ENCODE results near the gene LRMDA. TPM values are rescaled to one million over a fixed set of nuclear protein-coding genes. Genes with fewer than 3 reads are reported as not detected.

The LRMDA gene
- total and polyA plus RNA-seq, 2 donors (not counting 3 experiments of a cell fraction or from before 2014, with no cell fraction given), result 9.7 to 18.0 TPM

- BruUV-seq (replicated peaks), result no TSS peak
- intact Hi-C loops (cut with micrococcal nuclease), result no loop called here
- H3K79me2 ChIP-seq (ENCODE audit: control insufficient read depth, insufficient read depth, low read length), result no peaks in the 10 kb centered on the region
- no peak overlapping the region for H3K4me2 ChIP-seq (ENCODE audit: insufficient read depth, low read length)
- no peak overlapping the region for H3K27ac ChIP-seq (ENCODE audit: insufficient read depth, low read depth, low read length)
- H3K4me3 ChIP-seq (replicated peaks in 1 of 3; ENCODE audit: insufficient read depth in 1 of 3, low read depth in 1 of 3, low read length in 3 of 3), result no peak overlapping the region
- H3K9ac ChIP-seq (replicated peaks; ENCODE audit: extremely low read depth, insufficient read depth, low read length), result no peak overlapping the region
- POLR2A ChIA-PET, result no interaction called here
- H3K9me1 ChIP-seq (replicated peaks; ENCODE audit: control insufficient read depth, extremely low read depth, insufficient read depth, low read length), result no peaks in the 10 kb centered on the region
- H3K4me1 ChIP-seq (ENCODE audit: control insufficient read depth, extremely low read depth, insufficient read depth, low read length), result no peaks in the 10 kb centered on the region
- dilution Hi-C loops (cut with MboI; ENCODE audit: extremely low pct_ligation_motif_present, low sequenced_read_pairs), result no loop called here
- DNase-seq (ENCODE audit: low read depth, low spot score) (no peak), FAIRE-seq (no peak)
- no peaks in the 10 kb centered on the region for H4K20me1 ChIP-seq (replicated peaks; ENCODE audit: control insufficient read depth, extremely low read depth, insufficient read depth, low read length)
- no peaks in the 10 kb centered on the region for H3K27me3 ChIP-seq (ENCODE audit: control insufficient read depth in 2 of 2, insufficient read depth in 2 of 2, low read length in 2 of 2)
- H3K9me3 ChIP-seq (replicated peaks; ENCODE audit: control insufficient read depth, insufficient read depth, low read length), result no peaks in the 10 kb centered on the region
- H2AFZ ChIP-seq (ENCODE audit: low read depth, low read length), result no peak overlapping the region
- H3K36me3 ChIP-seq (ENCODE audit: control insufficient read depth in 2 of 2, extremely low read depth in 1 of 2, insufficient read depth in 2 of 2, low read length in 2 of 2), result no peaks in the 10 kb centered on the region
- CTCF ChIA-PET, result interaction anchor here (0.7 kb wide), 1 partner anchor 12 kb away, joined by 3 read pairs; no protein-coding TSS in a partner anchor
- TF ChIP-seq MYC (IDR thresholded peaks at IDR 0.05; ENCODE audit: low read depth, low read length), result no peak
- TF ChIP-seq POLR2AphosphoS5 (IDR thresholded peaks at IDR 0.05; ENCODE audit: insufficient read depth, low read depth, low read length), result no peak
- TF ChIP-seq MAX (IDR thresholded peaks at IDR 0.05; ENCODE audit: insufficient read depth, insufficient read length), result no peak
- TF ChIP-seq EZH2 (IDR thresholded peaks at IDR 0.05; ENCODE audit: borderline replicate concordance, low read depth, low read length, severe bottlenecking), result no peak
- TF ChIP-seq POLR2A (IDR thresholded peaks at IDR 0.05; ENCODE audit: low read depth, low read length), result no peak
- TF ChIP-seq FOS (IDR thresholded peaks at IDR 0.05; ENCODE audit: borderline replicate concordance, insufficient read depth, low read length), result no peak
- TF ChIP-seq GATA2 (IDR thresholded peaks at IDR 0.05; ENCODE audit: insufficient read depth, insufficient read length, low read depth, low read length), result no peak
- TF ChIP-seq CTCF (IDR thresholded peaks at IDR 0.05; ENCODE audit: extremely low read depth in 1 of 2, insufficient read depth in 1 of 2, low read depth in 1 of 2, low read length in 2 of 2), result no peak
- no peak for TF ChIP-seq JUN (IDR thresholded peaks at IDR 0.05; ENCODE audit: borderline replicate concordance, insufficient read depth, insufficient read length, low read depth)
These were observed 771.4 kb downstream of the LRMDA start for GRCh38 chr10:76202777-76203176.
